Activated T-helper 1 cell treated with Interleukin-2 at 50 U/mL for 16 hours (primary cell): ENCODE measurements around the gene C19orf33.

Source experiments
- DNase-seq: peaks from one replicate; pipeline ENCODE4 v3.0.0-alpha.2; 2020; ENCODE audit warnings: low read depth

The C19orf33 gene

DNA sequence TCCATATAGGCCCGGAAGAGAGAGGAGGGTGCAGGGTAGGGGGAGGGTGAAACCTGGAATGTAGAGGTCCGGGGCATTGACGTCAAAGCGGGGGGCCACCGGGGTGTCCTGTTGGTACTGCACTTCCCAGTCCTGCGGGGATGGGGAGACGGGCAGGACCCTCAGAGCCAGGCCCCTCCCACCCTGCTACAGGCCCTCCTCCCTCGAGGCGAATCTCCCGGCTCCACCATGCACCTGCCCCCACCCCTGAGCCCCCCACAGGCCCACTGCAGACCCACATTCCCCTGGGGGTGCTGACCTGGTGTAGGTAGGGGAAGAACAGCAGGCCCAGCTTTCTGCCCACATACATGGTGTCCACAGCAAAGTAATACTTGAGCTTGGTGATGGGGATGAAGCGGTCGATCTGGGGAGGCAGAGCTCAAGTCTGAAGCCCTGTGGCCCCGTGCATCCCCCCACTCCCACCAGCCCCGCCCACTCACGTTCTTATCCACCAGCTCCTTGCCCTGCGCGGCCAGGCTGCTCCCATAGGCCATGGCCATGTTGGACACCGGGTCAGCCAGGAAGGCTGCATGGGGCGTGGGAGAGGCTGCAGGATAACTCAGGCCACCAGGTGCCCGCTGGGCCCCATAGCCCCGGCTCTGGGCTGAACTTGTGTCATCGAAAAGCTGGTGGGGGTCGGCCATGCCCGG is 5.0 kb downstream of the C19orf33 start:
- no peak for DNase-seq

GRCh38 chr19:38309615-38310278 is 5.7 kb downstream of the C19orf33 start:
- DNase-seq, result no peak

DNA sequence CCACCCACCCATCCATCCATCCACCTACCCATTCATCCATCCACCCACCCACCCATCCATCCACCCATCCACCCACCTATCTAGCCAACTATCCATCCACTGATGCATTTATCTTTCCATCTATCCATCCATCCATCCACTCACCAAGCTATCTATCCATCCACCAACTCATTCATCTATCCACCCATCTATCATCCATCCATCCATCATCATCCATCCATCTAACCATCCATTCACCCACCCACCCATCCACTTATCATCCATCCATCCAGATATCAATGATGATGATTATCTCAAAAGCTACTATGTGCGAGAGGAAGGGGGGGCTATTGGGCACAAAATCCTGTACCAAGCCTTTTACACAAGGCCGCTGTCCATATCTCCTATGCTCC is 6.2 kb downstream of the C19orf33 start:
- no peak for DNase-seq

GRCh38 chr19:38310986-38311385 is 6.9 kb downstream of the C19orf33 start:
- no peak for DNase-seq

- DNase-seq, result peak; percentile 92
Observed at GRCh38 chr19:38315657-38316476, 11.8 kb downstream of the C19orf33 start, which contains the start of gene YIF1B. Gene YIF1B, minus strand, starts transcription at chr19:38315947. Its CDS starts 30 bp downstream, at chr19:38315917.

DNA sequence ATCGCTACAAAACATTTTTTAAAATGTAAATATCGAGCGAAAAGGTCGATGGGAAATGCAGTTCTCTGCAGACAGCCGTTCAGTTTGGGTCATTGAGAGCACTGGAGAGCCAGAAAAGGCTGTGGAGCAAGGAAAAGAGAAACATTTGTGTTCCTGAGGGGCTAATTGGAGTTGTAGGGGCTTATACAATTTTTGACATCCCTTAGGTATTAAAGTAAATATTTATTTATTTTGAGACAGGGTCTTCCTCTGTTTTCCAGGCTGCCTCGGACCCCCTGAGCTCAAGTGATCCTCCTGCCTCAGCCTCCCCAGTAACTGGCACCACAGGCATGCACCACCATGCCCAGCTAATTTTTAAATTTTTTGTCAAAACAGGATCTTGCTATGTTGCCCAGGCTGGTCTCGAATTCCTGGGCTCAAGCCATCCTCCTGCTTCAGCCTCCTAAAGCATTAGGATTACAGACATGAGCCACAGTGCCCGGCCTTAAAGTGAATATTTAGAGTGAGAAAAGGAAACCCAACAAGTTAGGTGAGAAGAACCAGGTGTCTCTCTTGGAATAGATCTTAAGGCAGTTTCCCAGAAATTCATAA is 12.5 kb downstream of the C19orf33 start:
- no peak for DNase-seq

GRCh38 chr19:38317104-38317612 is 13.1 kb downstream of the C19orf33 start:
- no peak for DNase-seq

GRCh38 chr19:38318660-38319059 is 14.6 kb downstream of the C19orf33 start:
- DNase-seq, result no peak

DNA sequence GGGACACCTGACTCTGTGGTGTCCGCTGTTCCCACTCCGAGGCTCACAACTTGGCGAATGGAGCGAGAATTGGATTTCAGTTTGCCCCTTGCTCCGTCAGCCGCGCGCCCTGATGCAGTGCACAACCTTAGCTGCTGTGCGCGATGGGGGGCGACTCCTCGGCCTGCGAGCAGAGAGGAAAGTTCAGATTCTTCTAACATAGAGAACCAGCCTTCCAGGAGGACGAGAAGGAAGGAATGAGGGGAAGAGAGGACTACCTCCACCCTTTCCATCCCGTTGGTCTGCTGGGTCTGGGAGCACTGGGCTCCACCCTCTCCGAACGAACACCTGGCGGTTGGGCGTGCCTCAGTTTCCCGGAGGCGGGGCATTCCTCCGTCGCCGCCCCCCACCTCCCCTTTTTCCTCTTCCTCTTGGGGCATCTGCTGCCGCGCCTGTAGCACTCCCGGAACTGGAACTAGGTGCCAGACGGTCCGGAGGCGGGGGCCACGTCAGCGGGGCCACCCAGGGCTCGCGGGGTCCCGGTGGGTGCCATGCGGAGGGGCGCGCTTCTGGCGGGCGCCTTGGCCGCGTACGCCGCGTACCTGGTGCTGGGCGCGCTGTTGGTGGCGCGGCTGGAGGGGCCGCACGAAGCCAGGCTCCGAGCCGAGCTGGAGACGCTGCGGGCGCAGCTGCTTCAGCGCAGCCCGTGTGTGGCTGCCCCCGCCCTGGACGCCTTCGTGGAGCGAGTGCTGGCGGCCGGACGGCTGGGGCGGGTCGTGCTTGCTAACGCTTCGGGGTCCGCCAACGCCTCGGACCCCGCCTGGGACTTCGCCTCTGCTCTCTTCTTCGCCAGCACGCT is 15.6 kb downstream of the C19orf33 start, which contains the start of gene KCNK6:
KCNK6 (plus strand) TSS at position 425 of the 838 bp plus-strand sequence; CDS start at position 531, 106 bp downstream.
- peak; percentile 13 for DNase-seq

DNA sequence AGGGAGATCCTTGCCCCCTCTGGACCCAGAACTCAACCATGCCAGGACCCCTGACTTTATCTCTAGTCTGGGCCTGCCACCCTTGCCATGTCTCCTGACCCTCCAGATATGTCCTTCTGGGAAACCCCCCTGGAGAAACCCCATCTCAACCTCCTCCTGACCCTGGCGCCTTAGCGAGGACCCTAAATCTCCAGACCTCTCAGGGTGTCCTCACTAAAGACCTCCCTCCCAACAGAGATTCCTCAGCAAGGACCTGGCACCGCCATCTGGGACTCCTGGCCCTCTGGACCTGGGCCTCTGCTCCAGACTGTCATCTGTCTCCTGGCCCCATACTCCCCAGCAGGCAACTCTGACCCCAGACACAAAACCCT is 16.9 kb downstream of the C19orf33 start:
- no peak for DNase-seq

DNA sequence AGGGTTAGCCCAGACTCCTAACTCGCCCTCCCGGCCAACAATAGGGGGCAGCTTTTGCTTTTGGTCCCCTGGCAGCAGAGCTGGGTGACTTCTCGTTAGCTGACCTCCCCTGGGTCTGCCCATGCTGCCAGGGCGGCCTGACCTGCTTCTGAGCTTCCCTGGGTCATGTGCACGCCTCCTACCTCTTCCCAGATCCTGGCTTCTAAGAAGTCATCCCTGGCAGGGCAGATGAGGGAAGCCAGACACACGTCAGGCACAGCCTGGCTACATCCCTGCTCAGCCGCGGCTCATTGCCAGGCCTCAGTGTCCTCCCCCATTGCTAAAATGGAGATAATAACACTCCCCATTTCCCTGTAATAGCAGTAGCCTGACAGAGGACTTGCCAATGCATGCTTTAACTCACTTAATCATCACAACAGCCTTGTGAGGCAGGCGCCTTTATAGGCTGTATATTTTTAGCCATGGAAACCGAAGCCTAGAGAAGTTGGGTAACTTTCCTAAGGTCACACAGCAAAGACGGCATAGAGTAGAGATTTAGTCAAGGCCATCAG is 17.7 kb downstream of the C19orf33 start:
- DNase-seq, result no peak

GRCh38 chr19:38323291-38323690 is 19.2 kb downstream of the C19orf33 start:
- no peak for DNase-seq

DNA sequence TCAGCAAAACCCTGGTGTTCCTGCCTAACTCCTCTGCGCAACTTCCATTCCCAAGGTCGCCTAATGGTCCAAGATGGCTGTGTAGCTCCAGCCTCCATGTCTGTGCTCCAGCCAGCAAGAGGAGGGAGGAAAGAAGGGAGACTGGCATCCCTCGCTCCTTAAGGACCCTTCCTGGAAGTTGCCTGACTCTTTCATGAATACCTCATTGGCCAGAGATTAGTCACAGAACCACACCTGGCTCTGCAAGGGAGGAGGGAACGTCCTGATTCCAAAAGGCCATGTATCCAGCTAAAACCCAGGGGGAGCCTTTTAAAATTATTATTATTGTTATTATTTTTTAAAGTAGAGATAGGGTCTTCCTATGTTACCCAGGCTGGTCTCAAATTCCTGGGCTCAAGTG is 20.4 kb downstream of the C19orf33 start:
- DNase-seq, result no peak

DNA sequence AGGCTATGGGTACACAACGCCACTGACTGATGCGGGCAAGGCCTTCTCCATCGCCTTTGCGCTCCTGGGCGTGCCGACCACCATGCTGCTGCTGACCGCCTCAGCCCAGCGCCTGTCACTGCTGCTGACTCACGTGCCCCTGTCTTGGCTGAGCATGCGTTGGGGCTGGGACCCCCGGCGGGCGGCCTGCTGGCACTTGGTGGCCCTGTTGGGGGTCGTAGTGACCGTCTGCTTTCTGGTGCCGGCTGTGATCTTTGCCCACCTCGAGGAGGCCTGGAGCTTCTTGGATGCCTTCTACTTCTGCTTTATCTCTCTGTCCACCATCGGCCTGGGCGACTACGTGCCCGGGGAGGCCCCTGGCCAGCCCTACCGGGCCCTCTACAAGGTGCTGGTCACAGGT is 22.5 kb downstream of the C19orf33 start:
- no peak for DNase-seq

DNA sequence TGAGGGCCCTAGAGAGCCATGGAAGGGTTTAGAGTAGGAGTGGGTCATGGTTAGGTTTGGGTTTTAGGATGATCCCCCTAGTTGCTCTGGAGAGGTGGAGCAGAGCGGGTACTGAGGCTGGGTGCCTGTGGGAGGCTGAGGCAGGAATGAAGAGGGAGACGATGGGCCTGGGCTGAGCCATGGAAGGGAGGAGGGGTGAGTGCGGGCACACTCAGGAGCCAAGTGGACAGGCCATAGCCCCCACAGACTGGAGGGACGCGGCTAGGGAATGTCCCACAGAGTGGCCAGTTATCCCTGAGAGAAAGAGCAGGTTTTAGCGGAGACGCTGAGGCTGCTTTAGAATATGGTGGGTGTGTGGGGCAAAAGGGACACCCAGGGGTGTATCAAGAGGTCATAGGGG is 25.6 kb downstream of the C19orf33 start:
- no peak for DNase-seq

DNA sequence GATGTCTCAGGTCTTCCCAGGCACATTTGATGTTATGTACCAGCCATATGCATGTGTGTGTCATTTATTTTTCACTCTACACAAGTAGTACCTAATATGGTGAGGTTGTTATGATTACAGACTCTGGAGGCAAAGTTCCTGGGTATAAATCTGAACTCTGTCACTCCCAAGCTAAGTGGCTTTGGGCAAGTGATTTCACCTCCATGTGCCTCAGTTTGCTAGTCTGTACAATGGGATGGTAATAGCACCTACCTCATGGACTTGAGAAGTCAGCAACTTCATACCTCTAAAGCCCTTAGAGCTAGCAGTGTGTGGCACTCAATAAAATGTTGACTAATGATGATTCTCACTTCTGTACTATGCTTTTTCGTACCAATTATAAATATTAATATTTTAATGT is 27.7 kb downstream of the C19orf33 start:
- DNase-seq, result no peak

- DNase-seq, result no peak
Observed at GRCh38 chr19:38333245-38333644, 29.2 kb downstream of the C19orf33 start.

DNA sequence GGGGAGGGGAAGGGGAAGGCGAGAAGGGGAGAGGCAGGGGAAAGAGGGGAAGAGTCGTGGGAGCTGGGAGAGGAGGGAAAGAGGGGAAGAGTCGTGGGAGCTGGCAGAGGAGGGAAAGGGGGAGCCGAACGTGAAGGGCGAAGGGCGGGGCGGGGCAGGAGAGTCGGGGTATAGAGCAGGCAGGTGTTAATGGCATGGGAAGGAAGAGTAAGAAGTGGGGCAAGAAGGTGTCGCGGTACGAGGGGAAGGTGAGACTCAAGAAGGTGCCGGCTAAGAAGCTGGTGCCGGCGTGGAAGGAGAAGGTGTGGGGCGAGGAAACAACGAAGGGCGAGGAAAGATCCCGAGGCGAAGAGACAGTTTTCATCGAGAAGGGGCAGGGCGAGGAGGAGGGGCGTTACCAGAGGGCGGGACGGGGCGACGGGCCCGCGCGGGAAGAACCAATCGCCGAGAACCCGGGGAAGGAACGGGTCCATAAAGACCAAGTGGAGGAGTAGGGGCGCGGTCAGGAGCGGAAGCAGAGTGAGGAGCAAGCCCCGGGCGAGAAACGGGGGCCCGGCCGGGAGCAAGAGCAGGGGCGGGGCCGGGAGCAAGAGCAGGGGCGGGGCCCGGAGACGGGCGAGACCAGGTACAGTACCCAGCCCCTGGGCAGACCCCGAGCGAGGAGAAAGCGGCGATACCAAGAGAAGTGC is 32.0 kb downstream of the C19orf33 start:
- peak; percentile 86 for DNase-seq

GRCh38 chr19:38336638-38337359 is 32.7 kb downstream of the C19orf33 start:
- DNase-seq, result peak; percentile 87

DNA sequence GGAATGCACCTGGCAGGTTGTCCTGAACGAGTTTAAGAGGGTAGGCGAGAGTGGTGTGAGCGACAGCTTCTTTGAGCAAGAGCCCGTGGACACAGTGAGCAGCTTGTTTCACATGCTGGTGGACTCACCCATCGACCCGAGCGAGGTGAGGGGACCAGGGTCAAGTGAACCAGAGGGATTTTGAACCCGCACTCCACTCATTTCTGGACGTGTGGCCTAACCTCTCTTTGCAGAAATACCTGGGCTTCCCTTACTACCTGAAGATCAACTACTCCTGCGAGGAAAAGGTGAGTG is 33.3 kb downstream of the C19orf33 start:
- no peak for DNase-seq
